Endometrial microvascular endothelial cells (primary cell): Measurements from ENCODE around the gene TCF4. TPM values are rescaled to one million over a fixed set of nuclear protein-coding genes. Genes with fewer than 3 reads are reported as not detected.

Experiments used
- in situ Hi-C: cut with HindIII; loops from 2 replicates; pipeline ENCODE4 v1.10.0; 2017; ENCODE audit warnings: low sequenced_read_pairs, low pct_unique_long_range_greater_than_20kb; ENCODE audit errors: inconsistent ontology term
- total RNA-seq: library from RNA; depleted of rRNA; stranded (reverse); fragments of >200 nt; gene quantifications from one replicate; pipeline ENCODE4 v1.2.3, GENCODE V29; 2015; ENCODE audit errors: inconsistent ontology term

Gene TCF4
- total RNA-seq, 1 donor from 2014 or later: 80.0 TPM

DNA sequence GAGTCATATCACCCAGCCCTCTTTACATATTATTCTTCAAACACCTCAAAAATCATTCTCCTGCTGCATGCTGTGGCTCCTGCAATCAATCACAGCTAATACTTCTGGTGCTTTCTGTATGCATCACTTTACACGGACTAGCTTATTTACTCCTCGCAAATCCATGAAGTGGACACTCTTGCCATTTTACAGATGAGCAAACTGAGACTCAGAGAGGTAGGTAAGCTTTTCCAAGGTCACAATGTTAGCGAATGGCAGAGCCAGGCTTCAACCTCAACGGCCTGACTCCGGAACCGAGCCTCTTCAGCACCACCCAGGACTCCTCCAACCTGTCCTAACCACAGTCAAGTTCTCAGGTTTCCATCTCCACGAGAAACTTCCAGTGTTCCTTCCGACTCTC, 36.8 kb downstream of the TCF4 start:
- in situ Hi-C loops: no loop called here

DNA sequence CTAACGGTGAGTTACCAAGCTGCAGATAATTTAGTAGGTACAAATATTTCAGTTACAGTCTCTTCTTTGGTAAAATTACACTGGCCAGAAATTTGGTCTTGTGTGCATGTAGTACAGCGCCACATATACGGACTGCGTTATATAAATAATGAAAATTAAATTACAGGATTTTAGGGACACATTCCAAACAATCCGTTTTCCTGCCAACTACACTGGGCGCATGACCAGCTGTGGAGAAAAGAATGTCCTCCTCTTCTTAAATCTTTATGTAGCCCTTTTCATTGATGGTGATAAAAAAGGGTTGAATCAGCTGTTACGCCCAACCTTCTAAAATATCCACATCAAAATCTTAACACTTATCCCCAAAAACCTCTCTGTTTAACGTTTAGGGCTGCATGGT, 37.5 kb downstream of the TCF4 start:
- in situ Hi-C loops: no loop called here

DNA sequence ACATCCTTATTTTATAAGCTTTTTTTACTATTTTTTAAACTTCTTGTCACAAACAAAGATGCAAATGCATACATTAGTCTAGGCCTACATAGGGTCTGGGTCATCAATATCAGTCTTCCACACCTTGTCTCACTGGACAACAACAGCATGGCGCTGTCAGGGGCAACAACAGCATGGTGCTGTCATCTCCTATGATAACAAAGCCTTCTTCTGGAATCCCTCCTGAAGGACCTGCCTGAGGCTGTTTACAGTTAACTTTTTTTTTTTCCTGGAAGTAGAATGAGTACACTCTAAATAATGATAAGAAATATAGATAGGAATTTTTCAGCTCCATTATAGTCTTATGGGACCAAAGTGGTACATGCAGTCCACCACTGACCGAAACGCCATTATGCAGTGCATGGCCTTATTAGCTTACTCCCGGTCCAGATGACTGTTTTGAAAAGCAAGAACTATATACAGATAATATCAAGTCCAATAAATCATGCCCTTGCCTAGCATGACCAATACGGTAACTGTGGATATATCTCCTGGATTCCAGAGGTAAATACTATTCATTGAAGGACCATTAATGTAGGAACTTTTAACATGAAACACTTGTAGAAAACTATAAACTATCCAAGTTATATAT, 38.4 kb downstream of the TCF4 start:
- in situ Hi-C loops: no loop called here

DNA sequence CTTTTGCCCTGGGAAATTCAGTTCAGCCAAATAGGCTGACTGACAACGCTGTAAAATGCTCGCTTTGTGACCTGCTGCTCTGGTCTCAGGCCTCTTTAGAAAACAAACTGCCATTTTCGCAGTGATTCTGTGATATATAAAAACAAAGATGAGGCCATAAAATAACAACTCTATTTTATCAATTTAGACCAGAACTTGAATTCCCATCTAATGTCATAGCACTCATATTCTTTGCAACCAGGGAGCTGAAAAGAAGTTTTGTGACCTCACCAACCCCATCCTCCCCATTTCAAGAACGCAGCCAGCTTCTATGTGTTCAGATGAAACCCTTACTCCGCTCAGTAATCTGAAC, 40.3 kb downstream of the TCF4 start:
- in situ Hi-C loops: no loop called here

DNA sequence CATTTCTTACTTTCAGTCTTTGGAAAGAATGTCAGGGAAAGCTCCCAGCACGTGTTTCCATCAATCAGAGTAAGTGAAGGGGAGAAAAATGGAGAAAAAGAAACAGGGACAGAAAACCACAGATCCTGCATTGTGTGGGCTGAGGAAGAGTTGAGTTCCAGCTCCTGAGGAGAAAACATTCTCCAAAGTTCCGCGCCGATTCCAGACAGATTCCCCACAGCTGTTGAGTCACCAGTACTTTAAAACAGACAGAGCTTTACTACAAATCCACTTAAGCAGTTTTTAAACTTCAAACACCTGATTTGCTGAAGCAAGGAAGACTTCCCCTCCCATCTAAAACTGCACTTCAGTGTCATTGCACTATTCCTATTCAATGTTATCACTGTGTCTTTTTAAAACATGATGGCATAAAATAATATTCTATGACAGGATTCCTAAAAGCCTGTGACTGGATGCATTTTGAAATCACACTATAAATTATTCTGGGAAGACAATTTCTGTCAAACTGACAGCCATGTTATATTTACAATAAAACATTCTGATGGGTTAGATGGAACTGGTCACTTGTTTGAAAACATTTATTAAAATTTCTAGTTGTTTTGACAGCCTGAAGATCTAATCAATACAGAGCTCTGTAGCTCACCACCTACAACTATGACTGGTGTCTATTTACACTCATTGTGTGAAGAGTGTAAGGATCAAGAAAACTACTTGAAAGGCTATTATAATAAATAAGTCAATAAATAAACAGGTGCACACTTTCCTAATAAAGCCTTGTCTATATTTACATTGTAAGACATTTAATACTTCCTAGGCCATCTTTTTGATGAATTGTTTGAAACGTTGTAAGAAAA, 40.9 kb downstream of the TCF4 start:
- in situ Hi-C loops: no loop called here

DNA sequence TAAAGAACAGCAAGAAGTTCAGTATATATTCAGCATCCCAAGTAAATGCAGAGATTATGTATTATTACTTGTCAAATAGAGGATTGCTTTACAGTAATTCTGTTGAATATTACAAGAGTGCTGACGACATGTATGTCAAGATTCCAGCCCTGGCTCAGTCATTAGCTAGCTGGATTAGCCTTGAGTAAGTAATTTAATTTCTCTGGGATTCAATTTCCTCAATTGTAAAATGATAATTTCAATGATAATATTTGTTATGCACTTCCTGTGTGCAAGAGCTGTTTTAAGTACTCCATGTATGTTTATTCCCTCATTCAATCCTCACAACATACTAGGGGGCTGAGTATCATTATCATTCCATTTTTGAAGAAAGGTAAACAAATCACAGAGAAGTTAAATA, 44.0 kb downstream of the TCF4 start:
- in situ Hi-C loops: no loop called here

DNA sequence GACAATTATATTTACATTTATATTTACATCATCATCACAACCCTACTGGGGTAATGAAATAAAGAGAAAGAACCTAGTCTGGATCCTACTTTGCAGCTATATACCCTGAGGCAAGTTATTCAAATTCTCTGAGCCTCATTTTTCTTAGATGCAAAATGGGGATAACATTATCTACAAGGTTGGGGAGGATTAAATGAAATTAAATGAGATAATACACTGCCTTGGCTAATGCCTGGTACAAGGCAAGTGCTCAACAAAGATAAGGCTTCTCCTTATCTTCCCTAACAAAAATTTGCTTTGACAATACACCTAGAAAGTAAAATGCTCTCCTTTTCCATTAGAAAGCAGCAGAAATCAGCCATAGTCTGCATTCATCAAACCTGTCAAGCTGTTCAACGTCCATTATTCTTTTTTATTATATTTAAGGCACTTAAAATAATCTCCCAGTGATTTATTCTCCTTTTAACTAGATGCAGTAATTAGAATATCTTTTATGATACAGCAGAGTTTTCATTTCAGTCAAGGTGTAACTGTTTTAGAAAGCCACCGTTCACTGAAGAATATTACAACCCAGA, 44.8 kb downstream of the TCF4 start:
- in situ Hi-C loops: no loop called here

DNA sequence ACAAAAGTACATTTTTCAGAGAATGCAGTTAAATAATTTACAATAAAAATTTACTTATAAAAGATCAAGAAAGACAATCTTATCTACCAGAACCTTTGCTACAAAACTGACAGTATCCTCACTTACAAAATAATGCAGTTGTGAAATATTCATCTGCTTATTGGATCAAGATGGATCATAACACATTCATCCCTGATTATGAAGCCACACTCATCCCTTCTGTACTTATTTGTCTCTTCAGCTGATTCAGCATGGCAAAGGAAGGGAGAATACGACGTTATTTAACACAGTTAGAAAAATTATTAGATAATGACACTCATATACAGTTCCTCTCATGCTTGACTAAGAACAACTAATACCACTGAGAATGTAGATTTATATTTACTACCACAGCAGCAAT, 46.4 kb downstream of the TCF4 start:
- in situ Hi-C loops: no loop called here

DNA sequence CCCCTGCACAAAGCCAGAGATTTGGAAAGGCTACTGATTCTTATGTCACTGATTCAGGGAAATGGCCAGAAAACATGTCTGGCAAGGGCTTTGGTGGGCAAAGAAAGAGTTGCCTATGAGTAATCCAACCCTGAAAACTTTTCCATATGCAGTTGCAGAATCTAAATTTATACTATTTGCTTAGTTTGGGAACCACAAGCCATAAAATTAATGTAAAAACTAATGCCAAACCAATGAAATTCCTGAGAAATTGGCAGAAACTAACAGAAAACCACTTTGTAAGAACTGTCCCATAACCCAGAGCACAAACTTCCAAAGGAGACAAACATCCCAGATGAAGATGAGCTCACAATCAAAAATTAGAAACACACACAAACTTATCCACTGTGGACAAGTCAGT, 48.8 kb downstream of the TCF4 start:
- in situ Hi-C loops: no loop called here

DNA sequence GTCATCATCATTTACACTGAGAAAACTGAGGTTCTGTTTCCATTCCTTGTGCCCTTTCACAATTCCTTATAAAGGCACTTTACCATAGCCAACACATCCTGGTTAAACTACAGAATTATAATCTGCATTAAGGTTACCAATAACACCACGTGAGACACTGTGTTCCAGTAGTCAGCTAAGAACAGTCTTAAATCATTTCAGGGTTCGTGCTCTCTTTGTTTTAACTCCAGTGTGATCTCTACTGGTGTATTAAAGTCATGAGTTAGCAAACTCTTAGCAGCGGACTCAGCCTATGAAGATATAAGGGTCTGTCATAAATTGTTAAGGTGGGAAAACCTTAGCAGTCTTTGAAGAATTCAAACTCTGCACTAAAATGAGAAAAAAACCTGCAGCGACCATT, 53.0 kb downstream of the TCF4 start:
- in situ Hi-C loops: no loop called here

DNA sequence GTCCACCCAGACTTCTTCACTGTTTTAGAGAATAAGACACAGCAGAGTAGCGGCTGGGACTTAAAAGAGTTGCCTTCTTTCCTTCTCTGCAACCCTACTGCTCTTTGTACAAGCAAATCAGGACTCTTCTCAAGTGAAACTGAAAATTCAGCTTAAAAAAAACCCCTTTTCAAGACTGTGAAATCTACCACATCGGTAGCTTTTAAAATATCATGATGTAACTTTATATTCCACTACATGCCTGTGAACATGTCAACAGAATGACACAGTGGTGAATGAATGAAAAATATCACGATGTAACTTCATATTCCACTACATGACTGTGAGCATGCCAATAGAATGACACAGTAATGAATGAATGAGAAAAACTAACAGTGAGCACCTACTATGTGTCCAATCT, 53.4 kb downstream of the TCF4 start:
- in situ Hi-C loops: no loop called here

DNA sequence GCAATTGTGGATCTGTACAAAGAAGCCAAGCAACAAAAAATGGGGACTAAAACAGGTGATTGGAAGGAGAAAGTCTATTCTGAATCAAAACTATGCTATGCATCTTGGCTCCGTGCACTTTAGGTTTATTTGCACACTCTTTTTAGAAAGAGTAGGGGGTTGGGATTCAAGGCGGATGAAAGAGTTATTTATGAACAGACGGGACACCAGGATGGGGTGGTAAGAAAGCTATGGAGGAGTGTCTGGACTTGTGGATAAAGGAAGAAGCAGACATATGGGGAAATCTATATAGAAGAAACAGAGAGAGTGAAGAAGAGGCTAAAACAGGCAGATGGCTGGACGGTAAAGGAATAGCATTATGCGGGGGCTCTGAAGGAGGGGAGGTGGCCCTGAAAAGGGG, 57.8 kb downstream of the TCF4 start:
- in situ Hi-C loops: no loop called here

DNA sequence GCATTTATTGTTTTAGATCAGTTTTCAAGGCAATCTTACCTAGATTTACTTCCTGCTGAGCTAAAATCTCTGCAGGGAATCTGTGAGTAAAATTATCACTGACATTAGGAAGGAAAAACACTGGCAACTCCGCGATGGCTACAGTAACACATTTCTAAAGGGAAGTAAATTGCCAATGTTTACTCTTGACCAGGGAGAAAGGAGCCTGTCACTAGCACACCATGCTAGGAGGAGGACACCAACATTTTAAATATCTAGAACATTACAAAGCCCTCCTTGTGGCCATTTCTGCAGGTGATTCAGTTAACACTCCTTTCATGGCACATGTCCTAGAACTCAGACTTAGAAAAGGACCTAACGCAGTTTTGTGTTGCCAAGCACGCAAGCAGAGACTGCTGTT, 58.4 kb downstream of the TCF4 start:
- in situ Hi-C loops: no loop called here

DNA sequence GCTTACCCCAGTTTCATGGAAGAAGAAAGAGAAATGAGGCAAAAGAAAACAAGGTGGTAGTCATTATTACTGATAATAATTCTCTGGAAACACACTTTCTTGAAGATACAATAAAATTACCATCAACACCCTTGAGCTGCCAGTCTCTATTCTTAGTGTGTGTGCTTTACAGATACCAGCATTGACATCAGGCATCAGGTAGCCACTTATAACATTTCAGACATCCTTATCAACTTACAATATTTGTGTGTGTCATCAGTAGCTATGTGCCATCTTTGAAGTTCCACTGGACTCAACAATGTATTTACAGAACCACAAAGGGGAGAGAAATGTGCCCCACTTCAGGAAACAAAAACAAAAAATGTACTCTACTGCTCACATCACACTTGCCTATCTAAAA, 62.1 kb downstream of the TCF4 start:
- in situ Hi-C loops: no loop called here

DNA sequence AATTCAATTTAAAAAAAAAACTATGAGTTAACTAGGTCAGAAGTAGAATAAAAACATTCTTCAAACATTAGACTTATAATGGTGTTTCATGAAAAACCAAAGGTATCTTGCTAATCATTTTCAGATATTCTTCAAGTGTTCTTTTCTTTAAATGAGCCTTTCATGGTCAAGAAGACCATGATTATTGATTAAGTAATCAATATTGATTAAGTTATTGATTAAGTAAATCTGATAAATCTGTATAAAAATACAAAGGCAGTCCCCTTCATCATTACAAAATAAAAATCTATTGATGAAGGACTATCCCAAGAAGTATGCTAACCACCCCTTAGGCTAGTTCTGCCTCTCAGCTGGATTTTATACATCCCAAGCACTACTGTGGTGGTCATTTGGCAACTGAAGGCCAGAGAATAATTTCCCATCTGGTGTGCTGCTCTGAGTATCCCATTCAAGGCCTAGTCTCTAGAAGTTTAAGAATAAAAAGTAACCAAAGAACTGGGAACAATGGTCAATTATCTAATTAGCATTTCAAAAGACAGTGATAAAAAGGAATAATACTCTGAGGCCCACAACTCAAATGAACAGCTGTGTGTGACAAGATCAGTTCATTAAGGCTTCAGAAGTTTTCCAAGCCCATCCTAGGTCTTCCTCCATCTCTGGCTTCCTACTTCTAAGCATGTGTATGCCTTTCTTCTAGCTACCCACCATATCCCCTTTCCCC, 63.5 kb downstream of the TCF4 start:
- in situ Hi-C loops: no loop called here

DNA sequence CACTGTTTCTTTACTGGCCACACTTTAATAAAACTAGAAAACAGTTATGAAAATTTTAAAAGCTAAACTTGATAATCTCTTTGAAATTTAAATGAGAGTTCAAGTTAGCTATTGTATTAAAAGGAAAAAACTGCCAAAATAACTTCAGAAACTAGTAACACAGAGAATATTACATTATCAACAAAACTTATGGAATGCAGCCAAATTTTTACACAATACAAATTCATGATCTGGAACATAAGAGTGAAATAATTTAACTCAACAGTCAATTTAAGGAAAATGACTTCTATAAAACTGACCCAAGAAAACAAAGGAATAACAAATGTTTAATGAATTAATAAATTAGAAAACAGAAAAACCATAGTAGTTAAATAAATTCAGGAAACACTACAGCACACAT, 65.0 kb downstream of the TCF4 start:
- in situ Hi-C loops: no loop called here

DNA sequence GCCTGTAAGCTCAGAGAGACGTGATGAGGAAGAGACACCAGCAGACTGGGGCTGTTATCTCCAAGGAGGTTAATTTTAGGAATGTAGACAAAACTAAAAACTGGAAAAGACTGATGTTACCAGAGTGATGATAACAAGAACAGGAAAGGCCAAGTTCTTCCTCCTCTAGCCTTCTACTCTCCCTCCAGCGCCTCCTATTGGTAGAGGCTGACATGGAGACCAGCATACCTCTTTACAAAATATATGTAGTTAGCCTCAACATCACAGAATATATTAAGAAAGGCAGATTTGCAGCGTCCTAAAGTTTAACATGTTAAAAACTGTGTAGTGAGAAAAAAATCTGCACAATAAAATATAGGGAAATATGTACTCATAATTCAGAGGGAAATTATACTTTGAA, 66.0 kb downstream of the TCF4 start:
- in situ Hi-C loops: no loop called here

DNA sequence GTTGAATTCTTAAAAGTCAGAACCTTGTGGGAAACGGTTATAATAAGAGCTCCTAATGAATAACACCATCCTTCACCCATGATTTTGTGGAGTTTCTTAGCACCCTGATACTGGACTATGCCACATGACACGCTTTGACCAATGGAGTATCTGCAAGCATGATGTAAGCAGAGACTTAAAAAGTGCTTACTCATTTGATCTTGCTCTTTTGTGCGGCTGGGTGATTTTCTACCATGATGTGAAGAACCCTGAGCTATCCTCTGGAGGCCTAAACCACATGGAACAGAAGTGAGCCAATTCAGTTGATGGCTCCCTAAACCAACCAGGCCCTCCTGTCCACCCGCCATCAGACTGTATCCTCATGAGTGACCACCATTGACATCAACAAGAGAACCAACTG, 70.9 kb downstream of the TCF4 start:
- in situ Hi-C loops: no loop called here

DNA sequence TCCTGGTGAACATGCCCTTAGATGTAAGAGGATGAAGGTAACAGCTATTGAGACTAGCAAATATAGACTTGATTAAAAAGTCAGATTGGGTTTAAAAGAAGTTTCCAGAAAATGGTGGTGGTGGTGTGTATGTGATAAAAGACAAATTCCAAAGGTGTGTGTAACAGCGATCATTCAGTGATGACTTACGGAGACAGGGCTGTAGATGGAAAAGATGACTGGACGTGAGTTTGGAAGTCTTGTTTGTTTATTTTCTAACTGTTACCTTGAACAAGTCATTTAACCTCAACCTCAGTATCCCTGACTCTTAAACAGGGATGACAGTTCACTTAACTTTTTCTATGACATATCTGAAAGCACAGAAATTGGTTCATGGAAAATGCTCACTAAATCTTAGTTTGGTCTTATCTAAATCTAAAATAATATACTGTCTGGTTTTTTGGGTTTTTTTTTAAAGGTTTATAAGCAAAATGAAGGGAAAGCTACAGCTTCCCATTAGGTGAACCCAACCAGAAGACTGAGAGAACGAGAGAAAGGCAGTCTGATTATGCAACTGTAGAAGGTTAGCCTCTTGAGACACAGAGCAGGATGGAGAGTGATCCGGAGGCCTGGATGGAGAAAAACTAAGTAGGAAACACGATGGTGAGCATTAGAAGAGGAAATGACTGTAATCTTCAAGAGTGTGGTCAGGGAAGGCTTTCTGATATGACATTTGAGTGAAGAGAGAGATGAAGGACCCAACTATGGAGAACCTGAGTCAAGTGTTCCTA, 71.9 kb downstream of the TCF4 start:
- in situ Hi-C loops: no loop called here
